GM21576 (cell line): ENCODE results near the gene SCAF4.
"Not testable (repeated sequence)": the region's sequence is repeated elsewhere in the genome, so short reads cannot be mapped to it uniquely, and the experiment has no call there.

Experiments used
- ATAC-seq: cut with Tn5 transposase; IDR thresholded peaks from one replicate; pipeline ENCODE4 v1.9.1; 2021; ENCODE audit warnings: mild to moderate bottlenecking, moderate library complexity; ENCODE audit not compliant: unreplicated experiment

The SCAF4 gene

GRCh38 chr21:31743712-31744111 lies 11.8 kb upstream of the SCAF4 start:
- no peak for ATAC-seq

GRCh38 chr21:31741116-31741515 lies 9.2 kb upstream of the SCAF4 start:
- ATAC-seq, result no peak

GRCh38 chr21:31737586-31738397 lies 5.9 kb upstream of the SCAF4 start:
- not testable (repeated sequence) for ATAC-seq

- ATAC-seq, result no peak
Measured at GRCh38 chr21:31735511-31735992, 3.6 kb upstream of the SCAF4 start.

- no peak for ATAC-seq
Measured at GRCh38 chr21:31733551-31734149, 1.7 kb upstream of the SCAF4 start.

GRCh38 chr21:31732597-31733550 lies 956 bp upstream of the SCAF4 start:
- no peak for ATAC-seq

GRCh38 chr21:31731056-31731856 lies 662 bp downstream of the SCAF4 start:
- ATAC-seq, result peak; percentile 18

- no peak for ATAC-seq
Measured at GRCh38 chr21:31730712-31731055, 1.2 kb downstream of the SCAF4 start.

- ATAC-seq, result no peak
Measured at GRCh38 chr21:31729622-31730343, 2.1 kb downstream of the SCAF4 start.

GRCh38 chr21:31728952-31729351 lies 3.0 kb downstream of the SCAF4 start:
- no peak for ATAC-seq

GRCh38 chr21:31728191-31728590 lies 3.7 kb downstream of the SCAF4 start:
- ATAC-seq, result no peak

- ATAC-seq, result no peak
Measured at GRCh38 chr21:31727181-31727580, 4.7 kb downstream of the SCAF4 start.

- no peak for ATAC-seq
Measured at GRCh38 chr21:31726407-31726806, 5.5 kb downstream of the SCAF4 start.

- ATAC-seq, result no peak
Measured at GRCh38 chr21:31725202-31725839, 6.6 kb downstream of the SCAF4 start.

GRCh38 chr21:31724552-31724951 lies 7.4 kb downstream of the SCAF4 start:
- no peak for ATAC-seq

GRCh38 chr21:31721381-31721780 lies 10.5 kb downstream of the SCAF4 start:
- ATAC-seq, result no peak

GRCh38 chr21:31720739-31721138 lies 11.2 kb downstream of the SCAF4 start:
- ATAC-seq, result no peak

GRCh38 chr21:31720330-31720729 lies 11.6 kb downstream of the SCAF4 start:
- ATAC-seq, result no peak

- no peak for ATAC-seq
Measured at GRCh38 chr21:31716106-31716505, 15.8 kb downstream of the SCAF4 start.
